ENCODE data around the gene IFI27. TPM values are rescaled to one million over a fixed set of nuclear protein-coding genes. Genes with fewer than 3 reads are reported as not detected.

The IFI27 gene
- total RNA-seq, 2 experiments from 2014 or later: 0.63 to 1.5 TPM

- BruUV-seq (replicated peaks): no TSS peak
- Histone ChIP-seq H3K79me2 (ENCODE audit: insufficient read depth, low read depth, low read length) (peaks cover 54% of the 10 kb centered on the region), H3K4me3 (ENCODE audit: low read depth, low read length, poor library complexity, severe bottlenecking) (peak overlapping the region; percentile 91), H3K4me1 (ENCODE audit: insufficient read depth, low read length, poor library complexity, severe bottlenecking) (peaks cover 38% of the 10 kb centered on the region), H3K36me3 (ENCODE audit: insufficient read depth, low read length) (peaks cover 36% of the 10 kb centered on the region), H3K9me2 (ENCODE audit: insufficient read depth, low read length) (peaks cover 5% of the 10 kb centered on the region; the same call in 1 of the 2 replicates), H4K20me1 (ENCODE audit: insufficient read depth, low read length) (peaks cover 12% of the 10 kb centered on the region; the same call in 1 of the 2 replicates), H3K9me3 (ENCODE audit: low read length) (no peaks in the 10 kb centered on the region), H2AFZ (ENCODE audit: low read length) (peak overlapping the region; percentile 97), H3K27ac (ENCODE audit: low read depth, low read length, poor library complexity, severe bottlenecking) (no peak overlapping the region), H3K4me2 (ENCODE audit: low read length) (peak overlapping the region; percentile 98)
- peak; percentile 25 for DNase-seq (ENCODE audit: low spot score)
- ChIA-PET CTCF (ENCODE audit: unreplicated experiment) (interaction anchor here (1.0 to 1.6 kb wide), 4 partner anchors 12 to 54 kb away, joined by 3 to 6 read pairs (median 3); no protein-coding TSS in a partner anchor), POLR2A (interaction anchor here (0.5 to 2.2 kb wide), 13 partner anchors 9 to 1979 kb away, joined by 3 to 9 read pairs (median 4); partner anchors contain the start of gene IFI27L2)
- no peak for TF ChIP-seq EZH2phosphoT487 (IDR thresholded peaks at IDR 0.05; ENCODE audit: borderline replicate concordance, low read depth, low read length)
- no peak for TF ChIP-seq CTCF (conservative IDR thresholded peaks at IDR 0.05; ENCODE audit: low read length)
- intact Hi-C loops (cut with micrococcal nuclease; ENCODE audit: unreplicated experiment): loop anchor here (2.0 to 5.0 kb wide), 2 partner anchors 46 to 55 kb away; partner anchors contain the start of gene IFI27L2
Measured at GRCh38 chr14:94081386-94081820, 29.1 kb upstream of the IFI27 start.

GRCh38 chr14:94087891-94088290 lies 22.6 kb upstream of the IFI27 start:
- CTCF ChIA-PET (ENCODE audit: unreplicated experiment): no interaction called here
- intact Hi-C loops (cut with micrococcal nuclease; ENCODE audit: unreplicated experiment): no loop called here
- no peaks in the 10 kb centered on the region for H4K20me1 ChIP-seq (ENCODE audit: insufficient read depth, low read length)
- no peak for DNase-seq (ENCODE audit: low spot score)
- BruUV-seq (replicated peaks): no TSS peak
- no peak overlapping the region for H3K4me3 ChIP-seq (ENCODE audit: low read depth, low read length, poor library complexity, severe bottlenecking)
- H3K79me2 ChIP-seq (ENCODE audit: insufficient read depth, low read depth, low read length): no peaks in the 10 kb centered on the region
- H3K9me3 ChIP-seq (ENCODE audit: low read length): 0 out of 2 replicates have a peak, but pooled peaks cover 3% of the 10 kb centered on the region
- H3K4me1 ChIP-seq (ENCODE audit: insufficient read depth, low read length, poor library complexity, severe bottlenecking): no peaks in the 10 kb centered on the region
- H2AFZ ChIP-seq (ENCODE audit: low read length): no peak overlapping the region
- POLR2A ChIA-PET: interaction anchor here (0.7 kb wide), 3 partner anchors 9 to 54 kb away, joined by 3 to 6 read pairs (median 5); no protein-coding TSS in a partner anchor
- peaks cover 1% of the 10 kb centered on the region; the same call in 1 of the 2 replicates for H3K9me2 ChIP-seq (ENCODE audit: insufficient read depth, low read length)
- H3K4me2 ChIP-seq (ENCODE audit: low read length): no peak overlapping the region
- peaks cover 6% of the 10 kb centered on the region; the same call in 1 of the 2 replicates for H3K36me3 ChIP-seq (ENCODE audit: insufficient read depth, low read length)
- no peak for TF ChIP-seq CTCF (conservative IDR thresholded peaks at IDR 0.05; ENCODE audit: low read length)
- no peak for TF ChIP-seq EZH2phosphoT487 (IDR thresholded peaks at IDR 0.05; ENCODE audit: borderline replicate concordance, low read depth, low read length)
- H3K27ac ChIP-seq (ENCODE audit: low read depth, low read length, poor library complexity, severe bottlenecking): no peak overlapping the region

- TF ChIP-seq CTCF (conservative IDR thresholded peaks at IDR 0.05; ENCODE audit: low read length) (no peak), EZH2phosphoT487 (IDR thresholded peaks at IDR 0.05; ENCODE audit: borderline replicate concordance, low read depth, low read length) (no peak)
- Histone ChIP-seq H3K4me1 (ENCODE audit: insufficient read depth, low read length, poor library complexity, severe bottlenecking) (no peaks in the 10 kb centered on the region), H3K27ac (ENCODE audit: low read depth, low read length, poor library complexity, severe bottlenecking) (no peak overlapping the region), H3K9me3 (ENCODE audit: low read length) (0 out of 2 replicates have a peak, but pooled peaks cover 3% of the 10 kb centered on the region), H3K9me2 (ENCODE audit: insufficient read depth, low read length) (no peaks in the 10 kb centered on the region), H3K36me3 (ENCODE audit: insufficient read depth, low read length) (peaks cover 6% of the 10 kb centered on the region; the same call in 1 of the 2 replicates), H3K79me2 (ENCODE audit: insufficient read depth, low read depth, low read length) (no peaks in the 10 kb centered on the region), H3K4me3 (ENCODE audit: low read depth, low read length, poor library complexity, severe bottlenecking) (no peak overlapping the region), H2AFZ (ENCODE audit: low read length) (no peak overlapping the region), H4K20me1 (ENCODE audit: insufficient read depth, low read length) (no peaks in the 10 kb centered on the region), H3K4me2 (ENCODE audit: low read length) (no peak overlapping the region)
- ChIA-PET CTCF (ENCODE audit: unreplicated experiment) (interaction anchor here (0.6 kb wide), 1 partner anchor 968 kb away, joined by 6 read pairs; no protein-coding TSS in a partner anchor), POLR2A (interaction anchor here (0.7 kb wide), 2 partner anchors 8 to 54 kb away, joined by 3 to 6 read pairs; no protein-coding TSS in a partner anchor)
- BruUV-seq (replicated peaks): no TSS peak
- intact Hi-C loops (cut with micrococcal nuclease; ENCODE audit: unreplicated experiment): no loop called here
- DNase-seq (ENCODE audit: low spot score): no peak
Measured at GRCh38 chr14:94088516-94088915, 22.0 kb upstream of the IFI27 start.
